Motor neuron (in vitro differentiated cells): ENCODE measurements around the gene MARK3. TPM values are rescaled to one million over a fixed set of nuclear protein-coding genes. Genes with fewer than 3 reads are reported as not detected.
"Not testable (repeated sequence)": the region's sequence is repeated elsewhere in the genome, so short reads cannot be mapped to it uniquely, and the experiment has no call there.

Source experiments
- ATAC-seq, 8 experiments: fragments of 200-7000 bp; cut with Tn5 transposase; replicated peaks in 6 of 8; 2 replicates each; pipeline ENCODE4 v1.8.0; 2021; ENCODE audit warnings: mild to moderate bottlenecking in 8 of 8, moderate library complexity in 8 of 8
- H3K27ac ChIP-seq, 2 donors: fragments of 250-450 bp; sonication (Bioruptor Pico); 2 replicates each; pipeline ENCODE4 v1.9.0; 2021; ENCODE audit warnings: antibody characterized with exemption in 2 of 2, mild to moderate bottlenecking in 2 of 2, moderate library complexity in 1 of 2
- H3K4me1 ChIP-seq, 2 donors: fragments of 250-450 bp; sonication (Bioruptor Pico); replicated peaks in 1 of 2; 2 replicates each; pipeline ENCODE4 v1.6.1; 2021; ENCODE audit warnings: antibody characterized with exemption in 2 of 2, mild to moderate bottlenecking in 2 of 2, moderate library complexity in 1 of 2
- H3K4me3 ChIP-seq, 5 donors: fragments of 250-450 bp; sonication (Bioruptor Pico); 2 replicates each; pipeline ENCODE4 v1.9.0; 2021; ENCODE audit warnings: antibody characterized with exemption in 5 of 5, mild to moderate bottlenecking in 5 of 5, moderate library complexity in 4 of 5
- WGBS, 10 experiments: fragments of 450-650 bp; shearing (Covaris generic); methylation state at CpG; one replicate each; pipeline ENCODE4 v1.0.0; 2022; 5-methylcytosine and 5-hydroxymethylcytosine counted together
- in situ Hi-C, 9 experiments: fragments of 400-800 bp; cut with MboI; loops; one replicate each; pipeline ENCODE4 v1.15.0; 2021; ENCODE audit warnings: low sequenced_read_pairs in 9 of 9, low pct_unique_long_range_greater_than_20kb in 2 of 9; ENCODE audit not compliant: unreplicated experiment in 9 of 9
- total RNA-seq, 8 experiments: library from RNA; unstranded; fragments of 300-600 nt; gene quantifications; 2 replicates each; pipeline versions ENCODE4 v1.2.3 to v1.2.4, GENCODE V29; 2022

MARK3 gene
- total RNA-seq, 8 experiments from 2014 or later: 62.8 to 149 (median 74.2) TPM

DNA sequence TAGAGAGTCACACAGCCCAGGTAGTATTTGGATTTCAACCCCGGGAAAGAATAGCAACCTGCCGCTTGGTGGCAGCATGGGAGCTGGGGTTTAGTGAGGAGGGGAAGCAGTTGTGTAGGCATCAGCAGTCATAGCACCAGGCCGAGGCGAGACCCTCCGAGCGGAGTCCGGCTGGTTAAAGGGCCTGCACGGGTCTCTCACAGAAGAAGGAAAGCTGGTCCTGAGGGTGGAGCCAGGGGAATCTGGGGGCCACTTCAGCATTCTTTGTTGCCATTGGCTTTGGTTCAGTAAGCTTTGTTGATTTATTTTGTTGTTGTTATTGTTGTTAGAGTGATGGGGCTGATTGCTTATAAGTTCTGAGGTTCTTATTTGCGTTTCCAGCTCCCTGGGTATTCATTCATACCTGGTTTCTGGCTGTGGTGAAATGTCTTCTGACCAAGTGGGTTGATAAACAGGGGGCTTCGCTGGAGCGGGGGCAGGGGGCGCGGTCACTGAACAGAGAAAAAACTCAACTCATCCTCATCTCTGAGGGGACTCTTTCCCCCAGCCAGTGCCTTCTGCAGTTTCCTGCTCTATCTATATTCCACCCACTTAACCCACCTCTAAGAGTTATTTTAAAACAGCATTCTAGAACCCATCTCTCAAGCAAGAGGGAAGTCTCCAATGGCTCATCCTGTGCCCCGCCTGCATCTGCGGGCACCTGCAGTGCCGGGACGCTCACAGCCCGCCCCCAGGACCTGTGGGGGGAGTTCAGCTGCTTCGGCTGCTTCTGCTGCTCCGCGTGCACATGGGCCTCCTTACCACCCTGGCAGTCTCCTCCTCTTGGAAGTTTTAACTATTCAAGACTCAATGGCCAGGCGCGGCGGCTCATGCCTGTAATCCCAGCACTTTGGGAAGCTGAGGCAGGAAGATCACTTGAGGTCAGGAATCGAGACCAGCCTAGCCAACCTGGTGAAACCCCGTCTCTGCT, 125.8 kb downstream of the MARK3 start:
- H3K4me3 ChIP-seq: no peak overlapping the region
- H3K27ac ChIP-seq: no peak overlapping the region
- no peaks in the 10 kb centered on the region for H3K4me1 ChIP-seq
- in situ Hi-C loops: no loop called here
- 78 to 100% (median 90%) methylated on average over 1 to 16 of the region's 26 CpGs; no CpG with 5 or more reads in 3 of the 10 experiments for WGBS, 10 experiments
- no peak for ATAC-seq

DNA sequence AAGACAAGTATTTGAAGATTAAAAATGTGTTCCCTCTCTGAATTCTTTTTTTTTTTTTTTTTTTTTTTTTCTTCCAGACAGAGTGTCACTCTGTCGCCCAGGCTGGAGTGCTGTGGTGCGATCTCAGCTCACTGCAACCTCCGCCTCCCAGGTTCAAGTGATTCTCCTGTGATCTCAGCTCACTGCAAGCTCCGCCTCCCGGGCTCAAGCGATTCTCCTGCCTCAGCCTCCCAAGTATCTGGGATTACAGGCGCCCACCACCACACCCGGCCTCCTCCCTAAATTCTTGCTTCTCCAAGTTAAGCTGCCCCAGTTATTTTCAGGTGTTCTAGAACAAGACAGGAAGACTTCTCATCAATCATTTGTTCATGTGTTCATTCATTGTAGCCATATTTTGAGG, 127.0 kb downstream of the MARK3 start:
- ATAC-seq, in situ Hi-C loops, H3K4me1 ChIP-seq, H3K4me3 ChIP-seq, H3K27ac ChIP-seq: not testable (repeated sequence)
- WGBS, 10 experiments: 93 to 100% (median 98%) methylated on average over 1 to 7 of the region's 8 CpGs; no CpG with 5 or more reads in 6 of the 10 experiments

GRCh38 chr14:103512701-103513611, 127.7 kb downstream of the MARK3 start:
- 0 to 96% (median 85%) methylated on average over 1 to 10 of the region's 25 CpGs; no CpG with 5 or more reads in 3 of the 10 experiments for WGBS, 10 experiments
- Histone ChIP-seq H3K4me1 (peaks cover 0 to 13% of the 10 kb centered on the region in 2 donors), H3K4me3 (no peak overlapping the region), H3K27ac (no peak overlapping the region)
- ATAC-seq: peak; percentile 46 to 86 (median 62)
- in situ Hi-C loops: no loop called here

- H3K4me1 ChIP-seq: peaks cover 7 to 29% of the 10 kb centered on the region in 2 donors
- no peak overlapping the region for H3K27ac ChIP-seq
- ATAC-seq: no peak
- no peak overlapping the region for H3K4me3 ChIP-seq
- 40 to 100% (median 86%) methylated on average over 1 to 8 of the region's 18 CpGs for WGBS, 10 experiments
- in situ Hi-C loops: no loop called here
These were observed 129.6 kb downstream of the MARK3 start for GRCh38 chr14:103514596-103515421.

GRCh38 chr14:103516426-103517173, 131.4 kb downstream of the MARK3 start:
- 73 to 100% (median 90%) methylated on average over 2 to 6 of the region's 10 CpGs; no CpG with 5 or more reads in 3 of the 10 experiments for WGBS, 10 experiments
- Histone ChIP-seq H3K4me3 (no peak overlapping the region), H3K4me1 (peaks cover 14 to 38% of the 10 kb centered on the region in 2 donors), H3K27ac (no peak overlapping the region)
- in situ Hi-C loops: no loop called here
- no peak for ATAC-seq

DNA sequence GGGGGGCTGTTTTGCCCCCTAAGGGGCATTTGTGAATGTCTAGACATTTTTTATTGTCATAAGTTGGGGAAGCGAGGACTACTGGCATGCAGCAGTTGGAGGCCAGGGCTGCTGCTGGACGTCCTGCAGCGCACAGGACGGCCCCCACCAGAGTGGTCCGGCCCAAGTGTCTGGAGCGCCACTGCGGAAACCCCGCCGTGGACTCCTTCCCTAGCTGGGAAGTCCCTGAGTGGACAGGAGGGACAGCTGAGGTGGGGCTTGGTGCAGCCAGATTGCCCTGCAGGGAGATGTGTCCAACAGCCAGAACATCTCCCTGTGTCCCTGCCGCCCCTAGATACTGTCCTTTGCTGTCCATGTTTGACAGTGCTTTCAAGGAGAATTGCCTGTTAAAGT, 132.0 kb downstream of the MARK3 start:
- in situ Hi-C loops: no loop called here
- WGBS, 10 experiments: 55 to 100% (median 100%) methylated on average over 1 to 3 of the region's 10 CpGs; no CpG with 5 or more reads in 5 of the 10 experiments

DNA sequence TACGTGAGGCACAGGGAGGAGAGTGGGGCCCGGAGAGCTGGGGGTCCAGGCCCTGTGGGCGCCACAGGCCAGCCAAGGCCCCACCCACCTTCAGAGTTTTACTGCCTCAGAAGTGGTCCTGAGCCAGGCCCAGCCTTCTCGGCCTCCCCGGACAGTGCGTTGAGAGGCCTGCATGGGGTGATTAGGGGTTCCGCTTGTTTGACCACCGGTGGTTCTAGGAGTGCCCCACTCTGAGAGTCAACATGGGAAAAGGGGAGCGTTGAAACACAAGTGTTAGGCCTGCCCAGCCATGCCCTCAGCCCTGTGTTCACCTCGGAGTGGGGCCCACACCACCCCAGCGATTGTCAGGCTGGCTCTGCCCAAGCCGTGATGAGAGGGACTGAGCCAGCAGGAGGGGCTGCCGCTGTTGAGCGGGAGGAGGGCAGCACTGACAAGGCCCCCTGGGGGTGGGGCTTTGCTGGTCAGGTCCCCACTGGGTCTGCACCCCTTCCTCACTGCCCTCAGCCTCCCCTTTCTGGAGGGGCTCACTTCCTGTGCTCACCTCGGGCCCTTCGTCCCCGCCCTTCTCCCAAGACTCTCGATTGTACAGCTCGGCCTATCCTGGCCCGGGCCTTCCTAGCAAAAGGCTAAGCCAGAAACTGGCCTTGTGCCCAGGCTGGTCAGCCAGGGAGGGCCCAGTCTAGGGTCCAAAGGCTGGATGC, 132.7 kb downstream of the MARK3 start:
- Histone ChIP-seq H3K27ac (peak overlapping the region in 1 of 2 donors; percentile 50), H3K4me3 (no peak overlapping the region), H3K4me1 (peaks cover 14 to 38% of the 10 kb centered on the region in 2 donors)
- peak in 5 of 8 experiments; percentile 1 to 9 (median 4) for ATAC-seq
- WGBS, 10 experiments: 44 to 83% methylated on average over 2 to 4 of the region's 20 CpGs; no CpG with 5 or more reads in 8 of the 10 experiments
- in situ Hi-C loops: no loop called here

More for the DNA sequence above, 132.0 kb downstream of the MARK3 start:
- no peak for ATAC-seq
- peak overlapping the region in 1 of 2 donors; percentile 50 for H3K27ac ChIP-seq
- peaks cover 14 to 38% of the 10 kb centered on the region in 2 donors for H3K4me1 ChIP-seq
- H3K4me3 ChIP-seq: no peak overlapping the region

DNA sequence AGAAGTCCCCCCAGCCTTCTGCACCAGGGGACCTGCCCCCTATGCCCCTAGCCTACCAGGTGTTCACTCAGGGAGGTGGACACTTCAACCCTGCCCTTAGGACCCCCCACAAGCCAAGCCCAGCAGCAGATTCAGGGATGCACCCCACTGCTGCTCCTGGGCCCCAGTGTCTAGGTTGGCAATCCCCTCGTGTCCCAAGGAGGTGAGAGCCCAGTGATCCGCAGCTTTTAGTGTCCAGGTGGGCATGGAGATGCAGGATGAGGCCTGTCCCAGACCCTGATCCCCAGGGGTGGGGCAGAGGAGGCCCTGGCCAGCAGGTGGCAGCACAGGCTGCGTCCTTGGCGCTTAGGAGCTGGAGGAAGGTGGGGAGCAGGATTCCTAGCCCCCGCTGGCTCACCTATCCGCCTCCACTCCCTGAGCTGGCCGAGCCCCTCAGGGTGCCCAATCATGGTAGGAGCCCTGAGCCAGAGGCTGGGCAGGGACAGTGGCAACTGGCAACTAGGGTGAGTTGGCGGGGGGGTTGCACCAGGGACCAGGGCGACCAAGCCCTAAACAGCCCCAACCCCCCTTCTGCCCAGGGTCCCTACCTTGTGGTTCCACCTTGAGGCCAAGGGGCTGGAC, 133.3 kb downstream of the MARK3 start:
- Histone ChIP-seq H3K4me3 (no peak overlapping the region), H3K4me1 (peaks cover 17 to 42% of the 10 kb centered on the region in 2 donors), H3K27ac (no peak overlapping the region)

DNA sequence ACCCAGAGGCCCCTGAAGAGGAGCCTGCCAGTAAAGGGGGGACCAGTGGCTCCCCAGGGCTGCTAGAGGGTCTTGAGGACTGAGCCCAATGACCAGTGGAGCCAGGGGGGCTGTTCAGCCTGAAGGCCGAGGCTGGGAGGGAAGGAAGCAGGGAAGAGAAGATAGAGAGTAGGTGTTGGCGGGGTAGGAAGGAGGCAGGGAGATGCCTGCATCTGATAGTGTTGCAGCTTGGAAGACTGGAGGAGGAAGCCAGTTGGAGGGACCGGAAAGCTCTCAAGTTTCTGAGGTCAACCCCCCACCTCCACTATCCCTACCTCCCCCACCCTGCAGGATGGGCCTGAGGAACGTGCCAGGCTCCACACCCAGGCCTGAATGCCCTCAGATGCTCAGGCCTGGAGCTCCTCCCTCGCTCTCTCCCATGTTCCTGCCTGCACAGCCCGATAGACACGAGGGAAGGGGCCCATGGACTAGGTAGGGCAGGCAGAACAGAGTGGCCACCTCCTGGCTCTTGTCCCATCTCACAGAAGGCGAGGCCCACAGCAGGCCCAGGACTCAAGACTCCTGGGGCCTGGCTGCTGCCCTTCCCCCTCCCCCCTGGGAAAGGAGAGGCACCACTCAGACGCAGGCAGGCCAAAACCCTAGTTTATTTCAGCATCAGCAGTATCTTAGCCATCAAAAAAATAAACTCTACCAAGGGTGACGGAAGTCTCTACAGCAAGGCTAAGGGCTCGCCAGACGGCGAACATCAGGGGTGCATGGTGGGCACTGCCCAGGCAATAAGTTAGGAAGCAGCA, 134.0 kb downstream of the MARK3 start:
- peak in 2 of 8 experiments; percentile 1 to 2 for ATAC-seq
- Histone ChIP-seq H3K27ac (no peak overlapping the region), H3K4me1 (peaks cover 18 to 42% of the 10 kb centered on the region in 2 donors), H3K4me3 (no peak overlapping the region)
- in situ Hi-C loops: no loop called here
- WGBS, 10 experiments: 53 to 92% (median 77%) methylated on average over 2 to 4 of the region's 13 CpGs; no CpG with 5 or more reads in 4 of the 10 experiments

More for the DNA sequence above, 133.3 kb downstream of the MARK3 start:
- in situ Hi-C loops: no loop called here
- peak; percentile 5 to 29 (median 12) for ATAC-seq
- 0 to 100% (median 68%) methylated on average over 1 to 4 of the region's 9 CpGs; no CpG with 5 or more reads in 6 of the 10 experiments for WGBS, 10 experiments

DNA sequence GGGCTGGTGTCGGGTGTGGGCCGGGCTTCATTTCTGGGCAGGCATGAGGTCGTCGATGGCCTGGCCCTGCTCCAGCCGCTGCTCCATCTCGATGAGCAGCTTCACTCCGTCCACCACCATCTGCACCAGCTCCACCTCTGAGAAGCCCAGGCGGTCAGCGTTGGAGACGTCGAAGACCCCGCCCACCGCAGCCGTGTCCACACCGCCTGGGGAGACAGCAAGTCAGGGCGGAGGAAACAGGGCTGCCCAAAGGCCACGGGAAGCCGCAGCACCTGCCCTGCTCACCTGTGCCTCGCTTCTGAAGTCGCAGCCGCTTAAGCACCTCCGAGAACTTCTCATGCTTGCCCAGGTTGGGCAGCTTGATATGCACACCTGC, 134.6 kb downstream of the MARK3 start:
- peaks cover 18 to 42% of the 10 kb centered on the region in 2 donors for H3K4me1 ChIP-seq
- H3K4me3 ChIP-seq: no peak overlapping the region
- H3K27ac ChIP-seq: no peak overlapping the region
- in situ Hi-C loops: no loop called here
- no peak for ATAC-seq
- WGBS, 10 experiments: 40 to 88% (median 50%) methylated on average over 1 to 16 of the region's 22 CpGs; no CpG with 5 or more reads in 5 of the 10 experiments
